Activated CD4-positive, alpha-beta T cell treated with anti-CD3 and anti-CD28 coated beads, Interleukin-2, amount 50 U/mL, for 4 hours (primary cell): ENCODE data around the gene ANXA4.
"Not testable (repeated sequence)": the region's sequence is repeated elsewhere in the genome, so short reads cannot be mapped to it uniquely, and the experiment has no call there.

ENCODE experiments used
- DNase-seq, 2 experiments: peaks; one replicate each; pipeline ENCODE4 v3.0.0-alpha.2; 2020

ANXA4 gene

GRCh38 chr2:69815717-69816116, 73.8 kb downstream of the ANXA4 start:
- no peak for DNase-seq

- peak; percentile 70 to 71 for DNase-seq
Measured at GRCh38 chr2:69816923-69817542, 75.1 kb downstream of the ANXA4 start.

DNA sequence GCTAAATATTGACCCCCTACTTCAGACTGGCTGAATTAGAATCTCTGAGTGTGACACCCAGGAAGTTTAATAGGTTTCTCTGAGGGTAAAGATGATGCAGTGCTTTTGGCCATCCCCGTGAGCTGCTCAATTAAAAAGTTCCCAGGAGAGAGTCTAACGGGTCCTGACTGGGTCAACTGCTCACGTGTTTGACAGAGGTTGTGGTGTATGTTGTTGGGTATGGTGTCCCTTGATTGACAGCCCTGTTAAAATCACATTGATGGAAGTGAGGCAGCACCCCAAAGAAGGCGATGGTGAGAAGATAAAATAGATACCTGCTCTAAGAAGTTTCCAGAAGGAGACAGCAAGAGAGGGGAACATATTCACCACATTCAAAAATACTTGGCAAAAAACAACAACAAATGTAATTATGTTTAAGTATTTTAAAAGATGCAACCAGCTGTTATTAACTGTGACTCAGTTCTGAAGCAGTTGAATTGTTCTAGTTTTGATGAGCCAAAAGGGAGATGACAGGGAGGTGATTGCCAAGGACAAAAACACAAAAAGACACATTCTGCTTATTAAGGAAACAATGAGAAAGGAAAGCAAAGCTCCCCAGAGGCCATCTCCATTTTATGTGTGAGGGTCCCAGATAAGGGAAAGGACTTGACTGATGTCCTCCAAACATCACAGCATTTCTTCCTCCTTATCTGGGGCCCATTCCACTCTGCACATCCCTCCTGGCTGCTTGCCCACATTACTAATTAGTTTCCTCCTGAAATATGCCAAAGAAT, 76.0 kb downstream of the ANXA4 start:
- DNase-seq, result no peak

GRCh38 chr2:69827796-69828540, 86.0 kb downstream of the ANXA4 start:
- no peak for DNase-seq

- DNase-seq, result no peak
Measured at GRCh38 chr2:69828938-69829255, 87.0 kb downstream of the ANXA4 start.

- peak; percentile 97 for DNase-seq
Measured at GRCh38 chr2:69829256-69830044, 87.5 kb downstream of the ANXA4 start, which contains the start of gene GMCL1. GMCL1 (plus strand) TSS chr2:69829660; CDS start chr2:69829893, 233 bp downstream.

- DNase-seq, result peak; percentile 3 to 16
Measured at GRCh38 chr2:69830045-69830905, 88.3 kb downstream of the ANXA4 start.

DNA sequence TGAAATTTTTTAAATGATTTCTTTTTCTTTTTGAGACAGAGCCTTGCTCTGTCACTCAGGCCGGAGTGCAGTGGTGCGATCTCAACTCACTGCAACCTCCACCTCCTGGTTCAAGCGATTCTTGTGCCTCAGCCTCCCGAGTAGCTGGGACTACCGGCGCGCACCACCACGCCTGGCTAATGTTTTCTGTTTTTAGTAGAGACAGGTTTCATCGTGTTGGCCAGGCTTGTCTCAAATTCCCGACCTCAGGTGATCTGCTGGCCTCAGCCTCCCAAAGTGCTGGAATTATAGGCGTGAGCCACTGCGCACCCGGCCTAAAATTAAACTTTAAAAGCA, 88.9 kb downstream of the ANXA4 start:
- DNase-seq, result not testable (repeated sequence)

DNA sequence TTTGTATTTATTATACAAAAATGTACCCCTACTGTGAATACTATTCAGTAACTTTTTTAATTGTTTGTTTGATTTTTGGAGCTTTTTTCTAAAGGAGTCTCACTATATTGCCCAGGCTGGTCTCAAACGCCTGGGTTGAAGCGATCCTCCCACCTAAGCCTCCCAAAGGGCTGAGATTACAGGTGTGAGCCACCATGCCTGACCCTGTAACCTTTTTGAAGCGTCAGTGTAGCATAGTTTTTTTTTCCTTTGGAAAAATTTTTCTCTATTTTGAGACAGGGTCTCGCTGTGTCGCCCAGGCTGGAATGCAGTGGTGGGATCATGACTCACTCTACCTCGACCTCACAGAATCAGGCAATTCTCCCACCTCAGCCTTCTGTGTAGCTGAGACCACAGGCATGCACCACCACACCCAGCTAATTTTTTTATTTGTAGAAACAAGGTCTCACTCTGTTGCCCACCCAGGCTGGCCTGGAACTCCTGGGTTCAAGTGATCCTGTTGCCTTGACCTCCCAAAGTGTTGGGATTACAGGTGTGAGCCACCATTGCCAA, 89.5 kb downstream of the ANXA4 start:
- DNase-seq, result no peak

DNA sequence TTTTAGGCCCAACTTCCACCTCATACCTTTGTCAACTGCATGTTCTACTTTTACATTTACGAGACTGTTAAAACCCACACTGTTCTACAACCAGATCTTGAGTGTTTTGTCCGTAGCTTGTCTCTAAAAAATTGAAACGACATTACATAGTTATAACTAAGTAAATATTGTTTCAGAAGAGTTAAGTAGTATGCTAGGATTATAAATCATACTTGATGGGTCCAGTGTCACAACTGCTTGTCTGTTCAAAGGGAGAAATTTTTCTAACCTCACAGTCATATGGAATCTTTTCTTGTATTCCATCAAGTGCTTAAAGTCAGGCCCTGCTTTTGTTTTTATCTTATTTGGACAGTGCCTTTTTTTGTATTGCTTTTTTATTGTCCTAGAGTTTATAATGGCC, 91.8 kb downstream of the ANXA4 start:
- DNase-seq, result no peak

- no peak for DNase-seq
Measured at GRCh38 chr2:69835666-69836065, 93.7 kb downstream of the ANXA4 start.

GRCh38 chr2:69836316-69836715, 94.4 kb downstream of the ANXA4 start:
- no peak for DNase-seq

DNA sequence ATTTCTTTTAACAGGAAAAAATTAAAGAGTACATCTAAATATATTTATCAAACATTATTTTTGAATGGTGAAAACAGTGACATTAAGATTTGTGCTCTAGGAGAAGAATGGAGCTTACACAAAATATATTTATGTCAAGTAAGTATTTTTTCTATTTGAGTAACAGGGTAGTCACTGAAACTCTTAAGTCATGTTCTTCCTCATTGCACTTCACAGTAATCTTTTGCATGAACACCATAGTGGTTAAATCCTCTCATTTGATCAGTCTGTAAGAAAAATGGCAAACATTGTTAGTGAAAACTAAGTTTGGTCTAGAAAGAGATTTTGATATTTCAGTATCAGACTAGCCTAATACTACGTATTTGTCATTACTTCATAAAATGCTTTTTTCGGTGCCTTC, 95.6 kb downstream of the ANXA4 start:
- no peak for DNase-seq

GRCh38 chr2:69843993-69844392, 102.1 kb downstream of the ANXA4 start:
- no peak for DNase-seq

- no peak for DNase-seq
Measured at GRCh38 chr2:69844560-69844959, 102.6 kb downstream of the ANXA4 start.

GRCh38 chr2:69846182-69847067, 104.5 kb downstream of the ANXA4 start:
- DNase-seq, result no peak

- DNase-seq, result no peak
Measured at GRCh38 chr2:69847068-69847828, 105.3 kb downstream of the ANXA4 start.

DNA sequence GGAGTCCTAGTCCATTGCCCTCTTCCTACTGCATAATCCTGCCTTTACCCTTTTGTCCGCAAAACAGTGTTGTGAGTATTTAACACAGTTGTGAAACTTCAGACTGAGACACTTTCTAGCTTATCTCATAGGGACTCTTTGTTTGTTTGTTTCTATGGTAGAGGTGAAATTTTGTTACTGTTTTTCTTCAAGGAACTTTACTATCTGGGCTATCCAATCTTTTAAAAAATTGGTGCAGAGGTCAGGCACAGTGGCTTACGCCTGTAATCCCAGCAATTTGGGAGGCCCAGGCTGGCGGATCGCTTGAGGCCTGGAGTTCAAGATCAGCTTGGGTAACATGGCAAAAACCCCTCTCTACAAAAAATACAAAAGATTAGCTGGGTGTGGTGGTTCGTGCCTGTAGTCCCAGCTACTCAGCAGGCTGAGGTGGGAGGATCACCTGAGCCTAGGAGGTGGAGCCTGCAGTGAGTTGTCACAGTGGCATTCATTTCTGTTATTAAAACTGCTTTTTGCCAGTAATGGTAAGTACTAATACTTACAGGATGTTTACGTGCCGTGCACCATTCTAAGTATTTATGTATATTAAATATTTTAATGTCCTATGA, 106.4 kb downstream of the ANXA4 start:
- no peak for DNase-seq

GRCh38 chr2:69858261-69858660, 116.3 kb downstream of the ANXA4 start:
- no peak for DNase-seq

- DNase-seq, result no peak
Measured at GRCh38 chr2:69863298-69863697, 121.4 kb downstream of the ANXA4 start.
